ENCODE measurements around the gene KIAA0825.

The KIAA0825 gene

DNA sequence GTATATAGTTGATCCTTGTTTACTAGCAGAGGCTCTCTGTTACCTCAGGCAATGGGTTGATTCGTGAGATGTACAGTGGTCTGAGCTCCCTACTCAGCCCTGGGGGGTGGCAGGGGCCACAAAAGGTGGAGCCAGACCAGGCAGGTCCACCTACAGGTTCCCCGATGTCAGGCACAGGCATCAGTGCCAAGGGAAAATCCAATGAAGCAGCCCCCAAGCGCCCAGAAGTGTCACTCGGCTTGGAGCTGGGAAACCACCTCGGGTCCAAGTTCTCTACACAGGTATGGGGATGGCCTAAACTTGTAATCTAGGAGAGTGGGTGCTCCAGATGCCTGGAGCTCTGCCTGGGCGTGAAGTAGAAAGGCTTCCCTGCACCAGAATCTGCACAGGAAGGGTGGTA, 188.8 kb downstream of the KIAA0825 start:
- Histone ChIP-seq H3K27ac (no peak overlapping the region), H3K36me3 (ENCODE audit: control insufficient read depth, insufficient read depth, low read length) (no peaks in the 10 kb centered on the region), H3K4me2 (ENCODE audit: low read length) (no peak overlapping the region)

GRCh38 chr5:94425396-94425795, 193.0 kb downstream of the KIAA0825 start:
- Histone ChIP-seq H3K4me3 (ENCODE audit: low read depth, low read length) (no peak overlapping the region), H3K9ac (no peak overlapping the region), H3K27me3 (ENCODE audit: control insufficient read depth, insufficient read depth, low read length) (no peaks in the 10 kb centered on the region), H3K9me3 (ENCODE audit: control insufficient read depth, low read length) (no peaks in the 10 kb centered on the region), H2AFZ (no peak overlapping the region), H3K4me2 (ENCODE audit: low read length) (no peak overlapping the region), H3K36me3 (ENCODE audit: control insufficient read depth, insufficient read depth, low read length) (no peaks in the 10 kb centered on the region), H3K4me1 (no peaks in the 10 kb centered on the region), H3K79me2 (no peaks in the 10 kb centered on the region), H3K27ac (no peak overlapping the region)
- no peak for TF ChIP-seq CTCF (IDR thresholded peaks at IDR 0.05)

More for the DNA sequence above, 188.8 kb downstream of the KIAA0825 start:
- H3K27me3 ChIP-seq (ENCODE audit: control insufficient read depth, insufficient read depth, low read length), result no peaks in the 10 kb centered on the region
- H3K9me3 ChIP-seq (ENCODE audit: control insufficient read depth, low read length), result no peaks in the 10 kb centered on the region
- no peak overlapping the region for H2AFZ ChIP-seq
- no peak overlapping the region for H3K9ac ChIP-seq
- no peak overlapping the region for H3K4me3 ChIP-seq (ENCODE audit: low read depth, low read length)
- H3K4me1 ChIP-seq, result no peaks in the 10 kb centered on the region
- no peaks in the 10 kb centered on the region for H3K79me2 ChIP-seq
- TF ChIP-seq CTCF (IDR thresholded peaks at IDR 0.05), result no peak

DNA sequence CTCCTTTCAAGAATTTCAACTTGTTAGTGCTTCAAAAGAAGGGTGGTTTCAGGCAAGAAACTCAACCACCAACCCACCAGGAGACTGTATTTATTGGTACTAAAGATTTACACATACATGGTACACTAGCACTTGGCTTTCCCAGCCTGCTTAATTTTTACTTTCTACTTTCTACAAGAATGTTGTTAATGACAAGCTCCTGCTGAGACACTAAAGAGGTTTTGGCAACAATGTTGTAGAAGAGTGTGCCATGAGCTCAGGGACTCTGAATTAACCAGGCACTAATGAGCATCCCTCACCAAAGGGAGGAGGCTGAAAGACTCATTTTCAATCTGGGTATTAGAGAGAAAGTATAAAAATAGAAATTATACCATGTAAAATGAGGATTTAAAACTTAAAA, 195.0 kb downstream of the KIAA0825 start:
- no peak overlapping the region for H3K27ac ChIP-seq
- H2AFZ ChIP-seq, result no peak overlapping the region

DNA sequence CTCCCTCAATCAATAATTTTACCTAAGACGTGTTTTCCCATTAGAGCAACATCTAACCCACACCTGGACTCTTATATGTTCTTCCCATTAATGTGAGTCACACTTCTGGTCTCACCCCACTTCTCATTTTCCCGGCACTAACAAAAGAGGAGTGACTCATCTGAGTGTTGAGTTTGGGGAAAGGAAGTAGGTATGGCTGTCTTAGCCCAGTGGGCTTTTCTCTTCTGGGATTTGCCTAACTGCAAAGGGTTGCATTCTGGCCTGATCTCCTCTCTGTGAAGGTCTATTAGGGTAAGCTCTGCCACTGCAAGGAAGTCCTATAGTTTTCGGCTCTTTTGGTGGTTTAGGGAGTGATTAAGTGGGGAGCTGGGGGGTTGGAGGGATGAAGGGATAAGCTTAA, 195.6 kb downstream of the KIAA0825 start:
- H3K4me3 ChIP-seq (ENCODE audit: low read depth, low read length), result no peak overlapping the region
- no peaks in the 10 kb centered on the region for H3K36me3 ChIP-seq (ENCODE audit: control insufficient read depth, insufficient read depth, low read length)
- TF ChIP-seq CTCF (IDR thresholded peaks at IDR 0.05), result no peak
- H3K9me3 ChIP-seq (ENCODE audit: control insufficient read depth, low read length), result no peaks in the 10 kb centered on the region
- H3K4me1 ChIP-seq, result no peaks in the 10 kb centered on the region
- H3K27ac ChIP-seq, result no peak overlapping the region
- no peak overlapping the region for H3K4me2 ChIP-seq (ENCODE audit: low read length)
- H3K79me2 ChIP-seq, result no peaks in the 10 kb centered on the region
- no peak overlapping the region for H3K9ac ChIP-seq
- no peak overlapping the region for H2AFZ ChIP-seq
- H3K27me3 ChIP-seq (ENCODE audit: control insufficient read depth, insufficient read depth, low read length), result no peaks in the 10 kb centered on the region

More for the DNA sequence above, 195.0 kb downstream of the KIAA0825 start:
- H3K79me2 ChIP-seq, result no peaks in the 10 kb centered on the region
- TF ChIP-seq CTCF (IDR thresholded peaks at IDR 0.05), result no peak
- H3K4me1 ChIP-seq, result no peaks in the 10 kb centered on the region
- H3K9ac ChIP-seq, result no peak overlapping the region
- H3K9me3 ChIP-seq (ENCODE audit: control insufficient read depth, low read length), result no peaks in the 10 kb centered on the region
- H3K4me3 ChIP-seq (ENCODE audit: low read depth, low read length), result no peak overlapping the region
- no peak overlapping the region for H3K4me2 ChIP-seq (ENCODE audit: low read length)
- H3K36me3 ChIP-seq (ENCODE audit: control insufficient read depth, insufficient read depth, low read length), result no peaks in the 10 kb centered on the region
- H3K27me3 ChIP-seq (ENCODE audit: control insufficient read depth, insufficient read depth, low read length), result no peaks in the 10 kb centered on the region

- Histone ChIP-seq H3K27ac (no peak overlapping the region), H3K9ac (no peak overlapping the region), H3K4me1 (no peaks in the 10 kb centered on the region), H3K9me3 (ENCODE audit: control insufficient read depth, low read length) (no peaks in the 10 kb centered on the region), H2AFZ (no peak overlapping the region), H3K4me3 (ENCODE audit: low read depth, low read length) (no peak overlapping the region), H3K27me3 (ENCODE audit: control insufficient read depth, insufficient read depth, low read length) (no peaks in the 10 kb centered on the region), H3K79me2 (no peaks in the 10 kb centered on the region), H3K36me3 (ENCODE audit: control insufficient read depth, insufficient read depth, low read length) (no peaks in the 10 kb centered on the region), H3K4me2 (ENCODE audit: low read length) (no peak overlapping the region)
- TF ChIP-seq CTCF (IDR thresholded peaks at IDR 0.05), result no peak
Observed at GRCh38 chr5:94420885-94421284, 197.5 kb downstream of the KIAA0825 start.
